ENCODE measurements around the gene FN3K.

DNA sequence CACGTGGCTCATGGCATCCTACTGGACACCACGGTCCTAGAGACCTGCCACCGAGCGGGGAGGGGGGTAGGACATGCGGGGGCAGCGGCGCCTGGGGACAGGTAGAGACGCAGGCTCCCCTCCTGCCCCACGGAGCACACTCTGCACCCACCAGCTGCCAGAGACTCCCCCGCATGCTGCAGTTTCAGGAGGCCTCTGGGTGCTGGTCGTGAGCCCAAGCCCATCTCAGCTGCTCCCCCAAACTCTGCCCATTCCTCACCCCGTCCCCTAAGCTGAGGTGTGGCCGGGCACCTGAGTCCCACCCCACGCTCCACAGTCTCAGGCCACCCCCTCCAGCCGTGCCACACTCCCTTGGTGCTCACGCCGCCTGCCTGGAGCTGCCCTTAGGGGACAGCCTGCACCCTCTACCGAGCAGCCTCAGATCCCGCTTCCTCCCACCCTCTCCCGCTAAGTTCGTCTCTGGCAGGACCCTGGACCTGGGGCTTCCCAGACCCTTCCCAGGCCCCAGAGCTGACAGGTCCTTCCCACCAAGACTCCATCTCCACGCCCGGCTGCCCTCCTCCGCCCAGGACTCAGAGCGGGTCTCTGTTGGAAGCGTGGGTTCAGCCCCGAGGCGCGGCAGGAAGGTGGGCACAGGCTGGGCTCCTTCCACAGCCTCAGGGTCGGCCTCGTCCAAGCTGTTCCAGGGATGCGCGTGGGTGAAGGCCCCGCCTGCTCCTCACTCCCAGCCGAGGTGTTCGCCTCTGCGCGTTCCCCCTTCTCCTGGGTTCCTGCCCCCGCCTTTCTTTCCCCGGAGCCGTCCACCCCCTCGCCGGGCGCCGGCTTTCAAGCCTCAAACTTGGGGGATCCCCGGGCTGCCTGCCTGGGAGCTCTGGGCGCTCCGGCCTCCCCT lies 38.3 kb upstream of the FN3K start:
- TF ChIP-seq POLR2A (IDR thresholded peaks at IDR 0.05; ENCODE audit: low read length) (no peak), ZNF302 (CRISPR knock-in tag; IDR thresholded peaks at IDR 0.05) (no peak), CBX2 (IDR thresholded peaks at IDR 0.05; ENCODE audit: borderline replicate concordance, low read depth) (no peak), MYC (IDR thresholded peaks at IDR 0.05; ENCODE audit: borderline replicate concordance, low read length) (no peak), SREBF2 (IDR thresholded peaks at IDR 0.05) (no peak)
- TF ChIP-seq, protein P1, sequence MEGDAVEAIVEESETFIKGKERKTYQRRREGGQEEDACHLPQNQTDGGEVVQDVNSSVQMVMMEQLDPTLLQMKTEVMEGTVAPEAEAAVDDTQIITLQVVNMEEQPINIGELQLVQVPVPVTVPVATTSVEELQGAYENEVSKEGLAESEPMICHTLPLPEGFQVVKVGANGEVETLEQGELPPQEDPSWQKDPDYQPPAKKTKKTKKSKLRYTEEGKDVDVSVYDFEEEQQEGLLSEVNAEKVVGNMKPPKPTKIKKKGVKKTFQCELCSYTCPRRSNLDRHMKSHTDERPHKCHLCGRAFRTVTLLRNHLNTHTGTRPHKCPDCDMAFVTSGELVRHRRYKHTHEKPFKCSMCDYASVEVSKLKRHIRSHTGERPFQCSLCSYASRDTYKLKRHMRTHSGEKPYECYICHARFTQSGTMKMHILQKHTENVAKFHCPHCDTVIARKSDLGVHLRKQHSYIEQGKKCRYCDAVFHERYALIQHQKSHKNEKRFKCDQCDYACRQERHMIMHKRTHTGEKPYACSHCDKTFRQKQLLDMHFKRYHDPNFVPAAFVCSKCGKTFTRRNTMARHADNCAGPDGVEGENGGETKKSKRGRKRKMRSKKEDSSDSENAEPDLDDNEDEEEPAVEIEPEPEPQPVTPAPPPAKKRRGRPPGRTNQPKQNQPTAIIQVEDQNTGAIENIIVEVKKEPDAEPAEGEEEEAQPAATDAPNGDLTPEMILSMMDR (IDR thresholded peaks at IDR 0.05), result no peak
- TF ChIP-seq, protein P2, sequence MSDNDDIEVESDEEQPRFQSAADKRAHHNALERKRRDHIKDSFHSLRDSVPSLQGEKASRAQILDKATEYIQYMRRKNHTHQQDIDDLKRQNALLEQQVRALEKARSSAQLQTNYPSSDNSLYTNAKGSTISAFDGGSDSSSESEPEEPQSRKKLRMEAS (IDR thresholded peaks at IDR 0.05), result no peak
